Subcutaneous adipose tissue (tissue), 4 donors: ENCODE data around the gene WDFY3. TPM values are rescaled to one million over a fixed set of nuclear protein-coding genes. Genes with fewer than 3 reads are reported as not detected.

ENCODE experiments used
- CTCF ChIP-seq: fragments of 450-650 bp; IDR thresholded peaks from one replicate; pipeline ENCODE4 v1.5.1; 2016; ENCODE audit warnings: low read depth, mild to moderate bottlenecking, control low read depth, antibody characterized with exemption, moderate library complexity
- total RNA-seq, 4 donors: library from RNA; depleted of rRNA; stranded (reverse); fragments of >200 nt; gene quantifications; one replicate each; pipeline ENCODE4 v1.1.0, GENCODE V29; 2016

Gene WDFY3
- total RNA-seq, 4 donors from 2014 or later, result 80.3 to 167 (median 146) TPM

GRCh38 chr4:84697159-84697558 lies 269.3 kb downstream of the WDFY3 start:
- no peak for TF ChIP-seq CTCF

GRCh38 chr4:84691800-84692199 lies 274.7 kb downstream of the WDFY3 start:
- TF ChIP-seq CTCF, result no peak

- no peak for TF ChIP-seq CTCF
Measured at GRCh38 chr4:84691170-84691691, 275.3 kb downstream of the WDFY3 start.

- no peak for TF ChIP-seq CTCF
Measured at GRCh38 chr4:84690481-84690880, 276.0 kb downstream of the WDFY3 start.

- TF ChIP-seq CTCF, result no peak
Measured at GRCh38 chr4:84689197-84689596, 277.3 kb downstream of the WDFY3 start.

- TF ChIP-seq CTCF, result no peak
Measured at GRCh38 chr4:84688605-84689004, 277.9 kb downstream of the WDFY3 start.

GRCh38 chr4:84685105-84685504 lies 281.4 kb downstream of the WDFY3 start:
- no peak for TF ChIP-seq CTCF
